ENCODE results near the gene LTB. TPM values are rescaled to one million over a fixed set of nuclear protein-coding genes. Genes with fewer than 3 reads are reported as not detected.

The LTB gene
- total and polyA plus RNA-seq, 2 of the 13 experiments (the other 11 are each of a cell fraction or from before 2014, with no cell fraction given), result 0.09 to 0.22 TPM

DNA sequence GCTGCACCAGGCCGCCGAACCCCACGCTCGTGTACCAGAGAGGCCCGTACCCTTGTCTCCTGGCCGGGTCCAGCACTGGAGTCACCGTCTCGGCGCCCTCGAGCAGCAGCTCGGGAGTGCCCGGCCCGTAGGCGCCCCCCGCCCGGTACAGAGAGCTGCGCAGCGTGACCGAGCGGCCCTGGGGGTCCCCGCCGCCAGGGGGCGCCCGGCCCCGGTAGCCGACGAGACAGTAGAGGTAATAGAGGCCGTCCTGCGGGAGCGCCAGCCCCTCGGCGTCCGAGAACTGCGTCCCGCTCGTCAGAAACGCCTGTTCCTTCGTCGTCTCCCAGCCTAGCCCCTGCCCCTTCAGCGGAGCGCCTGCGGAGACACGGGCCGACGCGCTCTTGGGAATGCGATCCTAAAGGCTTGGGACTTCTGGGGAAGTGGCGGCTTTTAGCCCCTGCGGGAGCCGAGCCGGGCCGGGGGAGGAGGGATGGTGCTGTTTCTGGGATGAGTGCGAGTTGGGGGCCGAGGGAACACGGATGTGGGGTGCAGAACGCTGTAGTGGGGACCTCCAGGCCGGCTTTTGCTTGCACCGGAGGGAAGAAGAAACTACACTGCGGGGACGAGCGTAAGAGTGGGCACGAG, 1.3 kb downstream of the LTB start (continued):
- TF ChIP-seq EEA1 (CRISPR knock-in tag; IDR thresholded peaks at IDR 0.05; ENCODE audit: borderline replicate concordance), result 0 out of 2 replicates have a peak, but pooled peaks have one; percentile 57
- peak; percentile 51 for TF ChIP-seq ZNF225 (CRISPR knock-in tag; IDR thresholded peaks at IDR 0.05)
- no peak for TF ChIP-seq JUND (CRISPR knock-in tag; IDR thresholded peaks at IDR 0.05)
- peak; percentile 26; the same call in 1 of the 2 replicates for TF ChIP-seq GPN1 (CRISPR knock-in tag; IDR thresholded peaks at IDR 0.05; ENCODE audit: borderline replicate concordance)
- TF ChIP-seq RXRB (CRISPR knock-in tag; IDR thresholded peaks at IDR 0.05; ENCODE audit: borderline replicate concordance), result peak; percentile 66
- no peak for TF ChIP-seq BATF2 (CRISPR knock-in tag; IDR thresholded peaks at IDR 0.05)
- peak; percentile 33 for TF ChIP-seq AGO1 (IDR thresholded peaks at IDR 0.05; ENCODE audit: low read depth, low read length, poor library complexity, severe bottlenecking)
- TF ChIP-seq RERE (CRISPR knock-in tag; IDR thresholded peaks at IDR 0.05; ENCODE audit: low read depth), result 0 out of 2 replicates have a peak, but pooled peaks have one; percentile 54
- peak; percentile 45 for TF ChIP-seq TAF15 (IDR thresholded peaks at IDR 0.05; ENCODE audit: low read depth, low read length, poor library complexity, severe bottlenecking)
- peak; percentile 74; the same call in 1 of the 2 replicates for TF ChIP-seq ZNF335 (CRISPR knock-in tag; IDR thresholded peaks at IDR 0.05)
- TF ChIP-seq, protein P1, sequence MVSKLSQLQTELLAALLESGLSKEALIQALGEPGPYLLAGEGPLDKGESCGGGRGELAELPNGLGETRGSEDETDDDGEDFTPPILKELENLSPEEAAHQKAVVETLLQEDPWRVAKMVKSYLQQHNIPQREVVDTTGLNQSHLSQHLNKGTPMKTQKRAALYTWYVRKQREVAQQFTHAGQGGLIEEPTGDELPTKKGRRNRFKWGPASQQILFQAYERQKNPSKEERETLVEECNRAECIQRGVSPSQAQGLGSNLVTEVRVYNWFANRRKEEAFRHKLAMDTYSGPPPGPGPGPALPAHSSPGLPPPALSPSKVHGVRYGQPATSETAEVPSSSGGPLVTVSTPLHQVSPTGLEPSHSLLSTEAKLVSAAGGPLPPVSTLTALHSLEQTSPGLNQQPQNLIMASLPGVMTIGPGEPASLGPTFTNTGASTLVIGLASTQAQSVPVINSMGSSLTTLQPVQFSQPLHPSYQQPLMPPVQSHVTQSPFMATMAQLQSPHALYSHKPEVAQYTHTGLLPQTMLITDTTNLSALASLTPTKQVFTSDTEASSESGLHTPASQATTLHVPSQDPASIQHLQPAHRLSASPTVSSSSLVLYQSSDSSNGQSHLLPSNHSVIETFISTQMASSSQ (IDR thresholded peaks at IDR 0.05; ENCODE audit: low read depth), result no peak
- TF ChIP-seq, protein P1 (CRISPR knock-in tag; IDR thresholded peaks at IDR 0.05; ENCODE audit: borderline replicate concordance), result peak; percentile 55; the same call in 1 of the 2 replicates
- no peak for TF ChIP-seq EHMT2 (IDR thresholded peaks at IDR 0.05; ENCODE audit: borderline replicate concordance, low read depth, low read length)
